ENCODE results near the gene KRTAP6-2.

Gene KRTAP6-2

GRCh38 chr21:30561957-30562356, 36.7 kb downstream of the KRTAP6-2 start:
- Histone ChIP-seq H3K27ac (ENCODE audit: low read depth, low read length) (no peak overlapping the region), H3K27me3 (ENCODE audit: control insufficient read depth, insufficient read depth, low read length) (no peaks in the 10 kb centered on the region), H3K4me1 (ENCODE audit: control insufficient read depth, insufficient read depth, low read length) (no peaks in the 10 kb centered on the region), H3K36me3 (ENCODE audit: control insufficient read depth, insufficient read depth, low read length) (no peaks in the 10 kb centered on the region), H3K9ac (ENCODE audit: low read length) (no peak overlapping the region), H3K4me3 (ENCODE audit: low read length) (no peak overlapping the region)

GRCh38 chr21:30561264-30561895, 37.3 kb downstream of the KRTAP6-2 start, which contains the start of gene KRTAP19-7:
KRTAP19-7 (minus strand) TSS chr21:30561314; CDS start chr21:30561289, 25 bp downstream.
- no peak within 1 kb of the TSS for H3K4me3 ChIP-seq (ENCODE audit: low read length)
- no peaks in the 10 kb centered on the region for H3K27me3 ChIP-seq (ENCODE audit: control insufficient read depth, insufficient read depth, low read length)
- H3K4me1 ChIP-seq (ENCODE audit: control insufficient read depth, insufficient read depth, low read length), result no peaks in the 10 kb centered on the region
- H3K9ac ChIP-seq (ENCODE audit: low read length), result no peak within 1 kb of the TSS
- H3K27ac ChIP-seq (ENCODE audit: low read depth, low read length), result no peak within 1 kb of the TSS
- H3K36me3 ChIP-seq (ENCODE audit: control insufficient read depth, insufficient read depth, low read length), result no peaks in the 10 kb centered on the region

- H3K36me3 ChIP-seq (ENCODE audit: control insufficient read depth, insufficient read depth, low read length), result no peaks in the 10 kb centered on the region
- H3K9ac ChIP-seq (ENCODE audit: low read length), result no peak overlapping the region
- H3K4me1 ChIP-seq (ENCODE audit: control insufficient read depth, insufficient read depth, low read length), result no peaks in the 10 kb centered on the region
- no peak overlapping the region for H3K27ac ChIP-seq (ENCODE audit: low read depth, low read length)
- H3K27me3 ChIP-seq (ENCODE audit: control insufficient read depth, insufficient read depth, low read length), result no peaks in the 10 kb centered on the region
- no peak overlapping the region for H3K4me3 ChIP-seq (ENCODE audit: low read length)
These were observed 43.6 kb downstream of the KRTAP6-2 start for GRCh38 chr21:30555095-30555494.

- no peaks in the 10 kb centered on the region for H3K36me3 ChIP-seq (ENCODE audit: control insufficient read depth, insufficient read depth, low read length)
- H3K9ac ChIP-seq (ENCODE audit: low read length), result no peak overlapping the region
- H3K4me3 ChIP-seq (ENCODE audit: low read length), result no peak overlapping the region
- H3K27ac ChIP-seq (ENCODE audit: low read depth, low read length), result no peak overlapping the region
- no peaks in the 10 kb centered on the region for H3K27me3 ChIP-seq (ENCODE audit: control insufficient read depth, insufficient read depth, low read length)
- H3K4me1 ChIP-seq (ENCODE audit: control insufficient read depth, insufficient read depth, low read length), result no peaks in the 10 kb centered on the region
These were observed 45.9 kb downstream of the KRTAP6-2 start for GRCh38 chr21:30552782-30553181.

Data from rectal smooth muscle tissue (tissue), 1 donor.